Measurements from ENCODE around the gene C10orf53. TPM values are rescaled to one million over a fixed set of nuclear protein-coding genes. Genes with fewer than 3 reads are reported as not detected.
"Not testable (repeated sequence)": the region's sequence is repeated elsewhere in the genome, so short reads cannot be mapped to it uniquely, and the experiment has no call there.

The C10orf53 gene
- total RNA-seq, 1 donor from 2014 or later = not detected

- ATAC-seq = no peak
These were observed 8.9 kb downstream of the C10orf53 start for GRCh38 chr10:49688261-49688846.

- ATAC-seq = no peak
These were observed 9.5 kb downstream of the C10orf53 start for GRCh38 chr10:49688920-49689319.

- ATAC-seq = no peak
These were observed 10.5 kb downstream of the C10orf53 start for GRCh38 chr10:49689882-49690510.

- ATAC-seq = no peak
These were observed 11.4 kb downstream of the C10orf53 start for GRCh38 chr10:49690698-49691356.

- ATAC-seq = no peak
These were observed 12.1 kb downstream of the C10orf53 start for GRCh38 chr10:49691588-49691987.

GRCh38 chr10:49694466-49694865 is 15.0 kb downstream of the C10orf53 start:
- ATAC-seq = no peak

GRCh38 chr10:49696311-49696710 is 16.9 kb downstream of the C10orf53 start:
- no peak for ATAC-seq

GRCh38 chr10:49698679-49699078 is 19.2 kb downstream of the C10orf53 start:
- ATAC-seq = no peak

- no peak for ATAC-seq
These were observed 20.8 kb downstream of the C10orf53 start for GRCh38 chr10:49700211-49700610.

GRCh38 chr10:49700997-49701396 is 21.5 kb downstream of the C10orf53 start:
- ATAC-seq = no peak

- ATAC-seq = no peak
These were observed 28.1 kb downstream of the C10orf53 start for GRCh38 chr10:49707585-49707984.

GRCh38 chr10:49709934-49710333 is 30.5 kb downstream of the C10orf53 start:
- no peak for ATAC-seq

- no peak for ATAC-seq
These were observed 31.5 kb downstream of the C10orf53 start for GRCh38 chr10:49710966-49711365.

- ATAC-seq = no peak
These were observed 32.0 kb downstream of the C10orf53 start for GRCh38 chr10:49711481-49711880.

GRCh38 chr10:49713266-49713665 is 33.8 kb downstream of the C10orf53 start:
- no peak for ATAC-seq

GRCh38 chr10:49715157-49715556 is 35.7 kb downstream of the C10orf53 start:
- not testable (repeated sequence) for ATAC-seq

- no peak for ATAC-seq
These were observed 47.1 kb downstream of the C10orf53 start for GRCh38 chr10:49726593-49726992.

GRCh38 chr10:49733866-49734265 is 54.4 kb downstream of the C10orf53 start:
- ATAC-seq = no peak

- no peak for ATAC-seq
These were observed 55.2 kb downstream of the C10orf53 start for GRCh38 chr10:49734676-49735075.

- ATAC-seq = no peak
These were observed 55.7 kb downstream of the C10orf53 start for GRCh38 chr10:49735161-49735560.

GRCh38 chr10:49735848-49736563 is 56.6 kb downstream of the C10orf53 start:
- ATAC-seq = no peak

GRCh38 chr10:49736564-49737113 is 57.2 kb downstream of the C10orf53 start:
- no peak for ATAC-seq
